ENCODE data around the gene LINC00237.

Gene LINC00237

DNA sequence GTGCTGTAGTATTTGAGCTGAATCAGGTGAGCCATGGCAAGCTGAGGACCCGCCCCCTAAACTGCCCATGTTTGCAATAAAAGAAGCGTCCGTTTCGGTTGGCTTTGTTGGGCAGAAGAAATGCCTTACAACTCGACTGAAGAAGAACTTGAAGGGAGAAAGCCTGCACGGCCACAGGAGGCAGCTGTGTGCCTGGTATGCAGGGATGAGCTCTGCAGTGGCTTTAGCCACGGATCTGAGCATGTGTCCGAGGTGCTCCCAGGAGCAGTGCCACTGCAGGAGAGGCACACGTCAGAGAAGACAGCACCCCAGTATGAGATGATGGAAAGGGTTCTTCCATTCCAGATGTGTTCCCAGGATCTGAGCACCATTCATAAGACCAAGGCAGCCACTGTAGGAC, 43.2 kb upstream of the LINC00237 start:
- H3K4me2 ChIP-seq = no peak overlapping the region
- no peak overlapping the region for H3K4me3 ChIP-seq (IDR thresholded peaks at IDR 0.05; ENCODE audit: insufficient read depth, low read depth, low read length)
- TF ChIP-seq, protein P1, sequence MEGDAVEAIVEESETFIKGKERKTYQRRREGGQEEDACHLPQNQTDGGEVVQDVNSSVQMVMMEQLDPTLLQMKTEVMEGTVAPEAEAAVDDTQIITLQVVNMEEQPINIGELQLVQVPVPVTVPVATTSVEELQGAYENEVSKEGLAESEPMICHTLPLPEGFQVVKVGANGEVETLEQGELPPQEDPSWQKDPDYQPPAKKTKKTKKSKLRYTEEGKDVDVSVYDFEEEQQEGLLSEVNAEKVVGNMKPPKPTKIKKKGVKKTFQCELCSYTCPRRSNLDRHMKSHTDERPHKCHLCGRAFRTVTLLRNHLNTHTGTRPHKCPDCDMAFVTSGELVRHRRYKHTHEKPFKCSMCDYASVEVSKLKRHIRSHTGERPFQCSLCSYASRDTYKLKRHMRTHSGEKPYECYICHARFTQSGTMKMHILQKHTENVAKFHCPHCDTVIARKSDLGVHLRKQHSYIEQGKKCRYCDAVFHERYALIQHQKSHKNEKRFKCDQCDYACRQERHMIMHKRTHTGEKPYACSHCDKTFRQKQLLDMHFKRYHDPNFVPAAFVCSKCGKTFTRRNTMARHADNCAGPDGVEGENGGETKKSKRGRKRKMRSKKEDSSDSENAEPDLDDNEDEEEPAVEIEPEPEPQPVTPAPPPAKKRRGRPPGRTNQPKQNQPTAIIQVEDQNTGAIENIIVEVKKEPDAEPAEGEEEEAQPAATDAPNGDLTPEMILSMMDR (conservative IDR thresholded peaks at IDR 0.05; ENCODE audit: low read depth, low read length) = no peak
- no peak overlapping the region for H2AFZ ChIP-seq (ENCODE audit: low read depth)
- H3K4me1 ChIP-seq (ENCODE audit: low read depth, poor library complexity, severe bottlenecking) = no peaks in the 10 kb centered on the region
- no peak overlapping the region for H3K27ac ChIP-seq
- H3K79me2 ChIP-seq (ENCODE audit: insufficient read depth, low read depth) = no peaks in the 10 kb centered on the region
- H3K27me3 ChIP-seq (ENCODE audit: insufficient read depth, low read depth) = no peaks in the 10 kb centered on the region
- no peak overlapping the region for H3K9ac ChIP-seq
- H3K36me3 ChIP-seq (ENCODE audit: insufficient read depth) = no peaks in the 10 kb centered on the region
- H4K20me1 ChIP-seq (ENCODE audit: insufficient read depth) = no peaks in the 10 kb centered on the region

DNA sequence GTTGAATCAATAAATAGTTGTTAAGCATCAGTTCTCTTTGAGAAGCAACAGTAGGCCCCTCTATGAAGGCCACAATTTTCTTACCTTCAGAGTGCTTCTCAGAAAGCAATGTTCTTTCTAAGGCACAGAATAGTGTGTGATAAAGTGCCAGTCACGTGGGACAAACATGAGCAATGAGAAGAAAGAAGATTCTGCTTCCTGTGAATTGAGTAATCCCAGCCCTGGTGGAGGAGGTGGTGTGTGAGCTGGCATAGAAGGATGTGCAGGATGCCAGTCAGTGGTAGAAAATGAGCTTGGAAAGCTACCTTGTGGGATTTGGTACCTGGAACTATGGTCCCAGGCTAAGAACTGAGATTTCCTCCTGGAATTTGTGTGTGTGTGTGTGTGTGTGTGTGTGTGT, 41.4 kb upstream of the LINC00237 start:
- Histone ChIP-seq H3K4me2 (no peak overlapping the region), H3K27me3 (ENCODE audit: insufficient read depth, low read depth) (no peaks in the 10 kb centered on the region), H3K27ac (no peak overlapping the region), H3K79me2 (ENCODE audit: insufficient read depth, low read depth) (no peaks in the 10 kb centered on the region), H3K9ac (no peak overlapping the region), H3K36me3 (ENCODE audit: insufficient read depth) (no peaks in the 10 kb centered on the region), H4K20me1 (ENCODE audit: insufficient read depth) (no peaks in the 10 kb centered on the region), H3K4me1 (ENCODE audit: low read depth, poor library complexity, severe bottlenecking) (no peaks in the 10 kb centered on the region), H2AFZ (ENCODE audit: low read depth) (no peak overlapping the region), H3K4me3 (IDR thresholded peaks at IDR 0.05; ENCODE audit: insufficient read depth, low read depth, low read length) (no peak overlapping the region)
- TF ChIP-seq, protein P1 (conservative IDR thresholded peaks at IDR 0.05; ENCODE audit: low read depth, low read length) = no peak

DNA sequence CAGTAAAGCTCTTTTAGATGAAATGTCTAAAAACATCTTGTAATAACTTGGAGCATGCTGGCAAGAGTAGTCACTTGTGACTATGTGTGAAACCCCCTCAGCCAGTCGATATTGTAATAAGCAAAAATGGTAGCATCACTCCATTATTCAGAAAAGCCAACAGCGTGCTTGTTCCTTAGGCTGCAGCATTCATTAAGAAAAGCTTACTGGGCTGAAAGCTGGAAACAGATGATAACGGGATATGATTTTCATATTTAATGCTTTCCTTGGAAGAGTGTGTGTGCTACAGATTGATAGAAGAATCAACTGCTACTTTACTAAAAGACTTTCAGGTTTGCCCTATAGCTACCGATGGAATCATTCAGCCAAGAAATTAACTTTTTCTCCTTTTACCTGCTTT, 40.1 kb upstream of the LINC00237 start:
- Histone ChIP-seq H3K4me3 (IDR thresholded peaks at IDR 0.05; ENCODE audit: insufficient read depth, low read depth, low read length) (no peak overlapping the region), H3K27me3 (ENCODE audit: insufficient read depth, low read depth) (no peaks in the 10 kb centered on the region), H3K79me2 (ENCODE audit: insufficient read depth, low read depth) (no peaks in the 10 kb centered on the region), H3K36me3 (ENCODE audit: insufficient read depth) (no peaks in the 10 kb centered on the region), H4K20me1 (ENCODE audit: insufficient read depth) (no peaks in the 10 kb centered on the region), H3K9ac (no peak overlapping the region), H2AFZ (ENCODE audit: low read depth) (no peak overlapping the region), H3K27ac (no peak overlapping the region), H3K4me1 (ENCODE audit: low read depth, poor library complexity, severe bottlenecking) (no peaks in the 10 kb centered on the region), H3K4me2 (no peak overlapping the region)
- TF ChIP-seq, protein P1 (conservative IDR thresholded peaks at IDR 0.05; ENCODE audit: low read depth, low read length) = no peak

DNA sequence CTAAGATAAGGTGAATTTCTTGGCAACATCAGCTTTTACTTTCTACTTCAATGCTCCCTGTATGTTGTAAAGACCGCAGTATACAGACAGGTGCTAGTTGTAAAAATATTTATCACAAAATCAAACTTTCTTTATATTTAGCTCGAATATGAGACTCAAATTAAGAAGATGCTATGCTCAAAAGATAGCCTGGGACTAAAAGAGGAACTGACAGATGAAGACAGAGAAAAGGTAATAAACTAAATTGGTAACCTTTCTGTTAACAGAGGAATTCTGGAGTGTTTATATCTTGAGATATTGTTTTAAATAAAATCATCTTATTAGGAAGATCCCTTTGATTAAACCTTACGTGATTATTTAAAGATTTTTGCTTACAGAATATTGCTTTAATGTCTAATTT, 39.3 kb upstream of the LINC00237 start:
- no peak overlapping the region for H2AFZ ChIP-seq (ENCODE audit: low read depth)
- H3K79me2 ChIP-seq (ENCODE audit: insufficient read depth, low read depth) = no peaks in the 10 kb centered on the region
- H3K36me3 ChIP-seq (ENCODE audit: insufficient read depth) = no peaks in the 10 kb centered on the region
- no peaks in the 10 kb centered on the region for H3K4me1 ChIP-seq (ENCODE audit: low read depth, poor library complexity, severe bottlenecking)
- H3K9ac ChIP-seq = no peak overlapping the region
- no peak overlapping the region for H3K27ac ChIP-seq
- no peak overlapping the region for H3K4me2 ChIP-seq
- TF ChIP-seq, protein P1 (conservative IDR thresholded peaks at IDR 0.05; ENCODE audit: low read depth, low read length) = no peak
- no peaks in the 10 kb centered on the region for H4K20me1 ChIP-seq (ENCODE audit: insufficient read depth)
- H3K4me3 ChIP-seq (IDR thresholded peaks at IDR 0.05; ENCODE audit: insufficient read depth, low read depth, low read length) = no peak overlapping the region
- no peaks in the 10 kb centered on the region for H3K27me3 ChIP-seq (ENCODE audit: insufficient read depth, low read depth)
